A673 (cell line): ENCODE data around the gene GPR84. TPM values are rescaled to one million over a fixed set of nuclear protein-coding genes. Genes with fewer than 3 reads are reported as not detected.

Experiments used
- BruUV-seq: library from RNA; stranded (reverse); fragments of 400-500 nt; replicated peaks from 2 replicates; lab custom pipeline; 2021; lab: Mats Ljungman, UMichigan
- CTCF ChIA-PET: fragments of 300-600 bp; sonication (Branson Sonifier 250); formaldehyde crosslinking; loops from one replicate; lab custom pipeline; 2022; ENCODE audit warnings: antibody characterized with exemption; lab: Charles Lee
- POLR2A ChIA-PET: fragments of 300-600 bp; sonication (Branson Sonifier 250); formaldehyde crosslinking; loops from one replicate; lab custom pipeline; 2022; ENCODE audit warnings: antibody characterized with exemption; ENCODE audit not compliant: low non-redundant PET; lab: Charles Lee
- DNase-seq: peaks from one replicate; pipeline ENCODE4 v3.0.0-alpha.2; 2015; ENCODE audit warnings: low spot score
- H3K27ac ChIP-seq: fragments of 200-600 bp; sonication (generic); 2 replicates; pipeline ENCODE4 v1.5.1; 2016; ENCODE audit warnings: mixed run types, low read depth, mild to moderate bottlenecking, mixed read lengths, antibody characterized with exemption, low read length; ENCODE audit not compliant: poor library complexity, severe bottlenecking
- H3K27me3 ChIP-seq: fragments of 200-600 bp; sonication (generic); replicated peaks from 2 replicates; pipeline ENCODE4 v1.6.1; 2017; ENCODE audit warnings: mixed run types, low read depth, mild to moderate bottlenecking, mixed read lengths, antibody characterized with exemption, low read length; ENCODE audit not compliant: insufficient read depth, poor library complexity
- H3K36me3 ChIP-seq: fragments of 200-600 bp; sonication (generic); 2 replicates; pipeline ENCODE4 v1.6.1; 2016; ENCODE audit warnings: mixed run types, mild to moderate bottlenecking, mixed read lengths, antibody characterized with exemption, low read length; ENCODE audit not compliant: insufficient read depth, poor library complexity, severe bottlenecking
- H3K4me1 ChIP-seq: fragments of 200-600 bp; sonication (generic); 2 replicates; pipeline ENCODE4 v1.6.1; 2017; ENCODE audit warnings: mixed run types, mild to moderate bottlenecking, mixed read lengths, antibody characterized with exemption, low read length; ENCODE audit not compliant: insufficient read depth, poor library complexity, severe bottlenecking
- H3K4me3 ChIP-seq: fragments of 200-600 bp; sonication (generic); 2 replicates; pipeline ENCODE4 v1.5.1; 2016; ENCODE audit warnings: low read depth, mixed run types, mild to moderate bottlenecking, mixed read lengths, low read length; ENCODE audit not compliant: poor library complexity, severe bottlenecking
- H3K9me3 ChIP-seq: fragments of 200-600 bp; sonication (generic); 2 replicates; pipeline ENCODE4 v1.6.1; 2016; ENCODE audit warnings: mixed run types, low read depth, mild to moderate bottlenecking, mixed read lengths, antibody characterized with exemption, low read length; ENCODE audit not compliant: poor library complexity, severe bottlenecking
- CTCF ChIP-seq: fragments of 300-800, 200-600 bp; sonication (generic); conservative IDR thresholded peaks from 2 replicates; pipeline ENCODE4 v1.5.1; 2017; ENCODE audit warnings: low read depth, mild to moderate bottlenecking, antibody characterized with exemption, low read length, moderate library complexity, mixed read lengths
- EZH2 ChIP-seq: fragments of 200-600 bp; sonication (generic); IDR thresholded peaks from 2 replicates; pipeline ENCODE4 v1.6.1; 2017; ENCODE audit warnings: borderline replicate concordance, low read depth, mild to moderate bottlenecking, mixed read lengths, antibody characterized with exemption, low read length; ENCODE audit not compliant: poor library complexity, severe bottlenecking
- intact Hi-C: fragments of 100-400 bp; cut with micrococcal nuclease; formaldehyde crosslinking; loops from one replicate; pipeline ENCODE4 v1.10.0; 2022; ENCODE audit not compliant: unreplicated experiment
- total RNA-seq: library from RNA; stranded (reverse); gene quantifications from 2 replicates; pipeline ENCODE4 v1.2.3, GENCODE V29; 2021

GPR84 gene
- total RNA-seq, 1 experiment from 2014 or later = not detected

GRCh38 chr12:54393207-54393609, 28.9 kb upstream of the GPR84 start:
- POLR2A ChIA-PET = no interaction called here

GRCh38 chr12:54392485-54393206, 28.4 kb upstream of the GPR84 start:
- POLR2A ChIA-PET = no interaction called here
- H3K27ac ChIP-seq = peak overlapping the region; percentile 45
- intact Hi-C loops = no loop called here
- no peaks in the 10 kb centered on the region for H3K27me3 ChIP-seq
- no peak overlapping the region for H3K4me3 ChIP-seq
- H3K4me1 ChIP-seq = peaks cover 38% of the 10 kb centered on the region
- TF ChIP-seq CTCF = no peak
- TF ChIP-seq EZH2 = no peak
- no TSS peak for BruUV-seq
- DNase-seq = no peak
- H3K36me3 ChIP-seq = peaks cover 30% of the 10 kb centered on the region
- H3K9me3 ChIP-seq = no peaks in the 10 kb centered on the region
- CTCF ChIA-PET = interaction anchor here (0.6 kb wide), 1 partner anchor 24 kb away, joined by 5 read pairs; no protein-coding TSS in a partner anchor

More at GRCh38 chr12:54393207-54393609, 28.9 kb upstream of the GPR84 start:
- TF ChIP-seq EZH2 = no peak
- TF ChIP-seq CTCF = no peak
- BruUV-seq = no TSS peak
- H3K4me3 ChIP-seq = no peak overlapping the region
- CTCF ChIA-PET = interaction anchor here (0.6 to 1.0 kb wide), 2 partner anchors 14 to 112 kb away, joined by 4 read pairs; no protein-coding TSS in a partner anchor
- H3K27ac ChIP-seq = peak overlapping the region; percentile 45
- intact Hi-C loops = no loop called here
- H3K9me3 ChIP-seq = no peaks in the 10 kb centered on the region
- no peak for DNase-seq
- H3K36me3 ChIP-seq = peaks cover 36% of the 10 kb centered on the region
- H3K27me3 ChIP-seq = no peaks in the 10 kb centered on the region
- H3K4me1 ChIP-seq = peaks cover 32% of the 10 kb centered on the region

- ChIA-PET POLR2A (interaction anchor here (0.6 kb wide), 2 partner anchors 112 to 1831 kb away, joined by 4 to 18 read pairs; partner anchors contain the start of gene RNF41), CTCF (interaction anchor here (0.6 to 0.9 kb wide), 2 partner anchors 22 to 53 kb away, joined by 5 to 8 read pairs; no protein-coding TSS in a partner anchor)
- Histone ChIP-seq H3K27me3 (no peaks in the 10 kb centered on the region), H3K4me3 (peak overlapping the region; percentile 58), H3K9me3 (no peaks in the 10 kb centered on the region), H3K36me3 (peaks cover 13% of the 10 kb centered on the region), H3K27ac (peak overlapping the region; percentile 19), H3K4me1 (peaks cover 47% of the 10 kb centered on the region)
- no peak for TF ChIP-seq EZH2
- TF ChIP-seq CTCF = peak; percentile 49
- BruUV-seq = no TSS peak
- DNase-seq = peak; percentile 69
- intact Hi-C loops = no loop called here
Measured at GRCh38 chr12:54390668-54391551, 26.6 kb upstream of the GPR84 start.
